GM12874 (cell line): Measurements from ENCODE around the gene VWDE.

Source experiments
- TF ChIP-seq, protein P1 (sequence below): IDR thresholded peaks from 2 replicates; pipeline ENCODE4 v1.5.1; 2011; ENCODE audit warnings: low read depth, mild to moderate bottlenecking, control low read depth, low read length, moderate library complexity; ENCODE audit not compliant: insufficient read depth

Gene VWDE

DNA sequence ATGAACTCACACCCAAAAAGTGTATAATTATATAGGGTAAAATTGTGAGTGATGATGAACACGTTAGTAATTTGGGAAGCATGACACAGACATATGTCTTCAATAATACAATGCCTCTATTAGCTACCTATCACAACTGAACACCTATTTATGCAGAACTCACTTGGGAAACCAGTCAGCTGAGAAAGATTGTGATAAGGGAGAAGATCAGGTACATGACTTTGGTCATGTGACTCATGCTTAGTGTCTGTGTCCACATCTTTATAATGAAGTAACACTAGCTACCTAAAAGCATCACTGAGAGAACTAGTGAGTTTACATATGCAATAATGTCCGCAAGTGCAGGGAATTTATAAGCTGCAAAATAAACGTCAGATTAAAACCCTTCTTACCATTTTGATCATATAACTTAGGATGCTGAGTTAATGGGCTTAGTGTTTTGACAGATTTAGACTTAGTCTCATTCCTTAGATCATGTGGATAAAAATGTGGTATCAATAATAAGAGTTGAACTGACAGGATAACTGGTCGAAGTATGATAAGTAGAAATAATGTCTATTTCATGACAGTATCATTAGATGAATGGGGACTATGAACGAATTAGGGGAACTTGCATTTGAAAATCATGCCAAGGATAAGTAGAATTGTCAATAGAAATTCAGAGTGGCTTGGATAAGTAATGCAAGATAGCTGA, 11.6 kb downstream of the VWDE start:
- TF ChIP-seq, protein P1, sequence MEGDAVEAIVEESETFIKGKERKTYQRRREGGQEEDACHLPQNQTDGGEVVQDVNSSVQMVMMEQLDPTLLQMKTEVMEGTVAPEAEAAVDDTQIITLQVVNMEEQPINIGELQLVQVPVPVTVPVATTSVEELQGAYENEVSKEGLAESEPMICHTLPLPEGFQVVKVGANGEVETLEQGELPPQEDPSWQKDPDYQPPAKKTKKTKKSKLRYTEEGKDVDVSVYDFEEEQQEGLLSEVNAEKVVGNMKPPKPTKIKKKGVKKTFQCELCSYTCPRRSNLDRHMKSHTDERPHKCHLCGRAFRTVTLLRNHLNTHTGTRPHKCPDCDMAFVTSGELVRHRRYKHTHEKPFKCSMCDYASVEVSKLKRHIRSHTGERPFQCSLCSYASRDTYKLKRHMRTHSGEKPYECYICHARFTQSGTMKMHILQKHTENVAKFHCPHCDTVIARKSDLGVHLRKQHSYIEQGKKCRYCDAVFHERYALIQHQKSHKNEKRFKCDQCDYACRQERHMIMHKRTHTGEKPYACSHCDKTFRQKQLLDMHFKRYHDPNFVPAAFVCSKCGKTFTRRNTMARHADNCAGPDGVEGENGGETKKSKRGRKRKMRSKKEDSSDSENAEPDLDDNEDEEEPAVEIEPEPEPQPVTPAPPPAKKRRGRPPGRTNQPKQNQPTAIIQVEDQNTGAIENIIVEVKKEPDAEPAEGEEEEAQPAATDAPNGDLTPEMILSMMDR = no peak

DNA sequence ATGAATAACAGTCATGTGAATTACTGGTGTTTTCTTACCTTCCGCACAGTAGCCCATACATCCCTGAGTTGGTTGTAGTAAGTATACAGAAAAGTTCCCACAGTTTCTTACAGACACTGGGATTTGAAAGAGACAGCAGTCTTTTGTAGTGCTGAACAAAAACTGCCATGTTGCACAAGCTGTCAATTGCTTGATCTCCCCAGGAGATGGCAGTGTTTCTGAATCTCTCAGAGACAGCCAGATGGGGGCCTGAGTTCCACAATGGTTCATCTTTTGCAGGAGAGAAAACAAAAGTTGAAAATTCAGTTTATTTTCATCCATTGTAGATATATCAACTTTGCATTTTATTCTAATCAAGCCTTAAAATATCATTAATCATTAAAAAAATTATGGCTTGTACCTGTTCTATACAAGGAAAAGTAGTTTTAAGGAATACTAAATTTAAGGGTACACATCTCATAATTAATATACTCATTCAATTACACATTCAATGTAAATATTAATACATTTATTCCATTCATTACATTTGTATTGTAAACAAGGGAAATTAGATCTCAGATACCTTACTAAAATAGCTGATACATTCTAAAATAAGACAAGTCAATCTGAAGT, 14.5 kb downstream of the VWDE start:
- TF ChIP-seq, protein P1 = peak; percentile 77

- TF ChIP-seq, protein P1 = no peak
Observed at GRCh38 chr7:12386313-12386740, 17.3 kb downstream of the VWDE start.

GRCh38 chr7:12385364-12385786, 18.3 kb downstream of the VWDE start:
- TF ChIP-seq, protein P1 = no peak

GRCh38 chr7:12383377-12383776, 20.3 kb downstream of the VWDE start:
- TF ChIP-seq, protein P1 = no peak

DNA sequence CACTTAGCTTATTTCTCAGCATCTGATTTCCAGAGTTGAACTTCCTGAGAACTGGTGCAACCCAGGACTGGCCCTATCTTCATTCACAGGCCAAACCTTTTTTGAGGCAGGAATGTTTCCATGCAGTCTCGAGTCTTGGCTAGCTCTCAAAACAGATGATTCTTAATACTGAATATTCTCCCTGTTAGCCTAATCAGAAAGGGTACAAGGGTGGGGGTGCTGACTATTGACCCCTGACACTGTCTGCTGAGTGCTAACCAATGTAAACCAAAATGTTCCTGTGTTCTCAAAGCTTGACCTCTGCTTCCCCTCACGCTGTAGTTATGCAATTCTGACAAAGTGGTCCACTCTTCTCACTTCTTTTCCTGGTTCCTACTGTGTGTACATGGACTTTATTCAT, 25.3 kb downstream of the VWDE start:
- TF ChIP-seq, protein P1 = no peak

DNA sequence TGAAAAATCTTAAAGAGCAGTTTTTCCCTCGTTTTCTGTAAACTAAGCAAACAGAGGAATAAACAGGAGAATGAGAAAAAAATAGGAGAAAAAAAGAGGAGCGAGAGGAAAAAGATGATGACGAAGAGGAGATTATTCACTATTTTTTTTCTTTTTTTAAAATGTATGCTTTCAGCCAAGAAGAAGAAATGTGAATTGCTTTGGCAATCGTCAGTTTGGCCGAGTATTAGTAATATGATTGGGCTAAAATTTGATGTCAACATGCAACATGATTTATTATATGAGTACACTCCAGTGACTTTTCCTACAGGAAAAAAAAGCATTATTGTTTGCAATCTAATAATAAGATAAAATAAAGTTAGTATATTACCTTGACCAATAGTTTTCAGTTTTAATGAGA, 26.3 kb downstream of the VWDE start:
- TF ChIP-seq, protein P1 = no peak
